Measurements from ENCODE around the gene PRUNE2. TPM values are rescaled to one million over a fixed set of nuclear protein-coding genes. Genes with fewer than 3 reads are reported as not detected.

The PRUNE2 gene
- total RNA-seq, 2 experiments from 2014 or later, result 0.38 to 0.72 TPM

GRCh38 chr9:76628155-76628554 is 277.8 kb downstream of the PRUNE2 start:
- intact Hi-C loops (cut with micrococcal nuclease), result no loop called here
- ATAC-seq (no peak), DNase-seq (no peak)
- peaks cover 6% of the 10 kb centered on the region for H3K27me3 Mint-ChIP-seq
- peaks cover 5% of the 10 kb centered on the region for H3K4me1 Mint-ChIP-seq (ENCODE audit: low read depth)
- TF ChIP-seq, protein P1, sequence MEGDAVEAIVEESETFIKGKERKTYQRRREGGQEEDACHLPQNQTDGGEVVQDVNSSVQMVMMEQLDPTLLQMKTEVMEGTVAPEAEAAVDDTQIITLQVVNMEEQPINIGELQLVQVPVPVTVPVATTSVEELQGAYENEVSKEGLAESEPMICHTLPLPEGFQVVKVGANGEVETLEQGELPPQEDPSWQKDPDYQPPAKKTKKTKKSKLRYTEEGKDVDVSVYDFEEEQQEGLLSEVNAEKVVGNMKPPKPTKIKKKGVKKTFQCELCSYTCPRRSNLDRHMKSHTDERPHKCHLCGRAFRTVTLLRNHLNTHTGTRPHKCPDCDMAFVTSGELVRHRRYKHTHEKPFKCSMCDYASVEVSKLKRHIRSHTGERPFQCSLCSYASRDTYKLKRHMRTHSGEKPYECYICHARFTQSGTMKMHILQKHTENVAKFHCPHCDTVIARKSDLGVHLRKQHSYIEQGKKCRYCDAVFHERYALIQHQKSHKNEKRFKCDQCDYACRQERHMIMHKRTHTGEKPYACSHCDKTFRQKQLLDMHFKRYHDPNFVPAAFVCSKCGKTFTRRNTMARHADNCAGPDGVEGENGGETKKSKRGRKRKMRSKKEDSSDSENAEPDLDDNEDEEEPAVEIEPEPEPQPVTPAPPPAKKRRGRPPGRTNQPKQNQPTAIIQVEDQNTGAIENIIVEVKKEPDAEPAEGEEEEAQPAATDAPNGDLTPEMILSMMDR (IDR thresholded peaks at IDR 0.05), result no peak
- no peaks in the 10 kb centered on the region for H3K9me3 Mint-ChIP-seq
- POLR2A ChIA-PET, result no interaction called here
- CTCF ChIA-PET, result no interaction called here
- no peak overlapping the region for H3K27ac Mint-ChIP-seq
- H3K36me3 Mint-ChIP-seq (ENCODE audit: low read depth), result no peaks in the 10 kb centered on the region
- no peak overlapping the region for H3K4me3 Mint-ChIP-seq

DNA sequence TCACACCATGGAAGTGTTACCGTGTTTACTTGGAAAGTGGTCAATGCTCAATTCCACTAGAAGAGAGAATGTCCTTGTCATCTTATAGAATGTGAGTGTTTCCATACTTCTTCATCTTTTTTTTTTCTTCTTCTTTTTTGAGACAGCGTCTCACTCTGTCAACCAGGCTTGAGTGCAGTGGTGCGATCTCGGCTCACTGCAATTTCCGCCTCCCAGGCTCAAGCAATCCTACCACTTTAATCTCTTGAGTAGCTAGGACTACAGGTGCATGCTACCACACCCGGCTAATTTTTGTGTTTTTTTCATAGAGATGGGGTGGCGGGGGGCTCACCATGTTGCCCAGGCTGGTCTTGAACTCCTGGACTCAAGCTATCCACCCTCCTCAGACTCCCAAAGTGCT is 278.9 kb downstream of the PRUNE2 start:
- ChIA-PET POLR2A (no interaction called here), CTCF (interaction anchor here (0.5 kb wide), 1 partner anchor 8 kb away, joined by 3 read pairs; no protein-coding TSS in a partner anchor)
- H3K27ac Mint-ChIP-seq, result no peak overlapping the region
- H3K9me3 Mint-ChIP-seq, result no peaks in the 10 kb centered on the region
- TF ChIP-seq, protein P1 (IDR thresholded peaks at IDR 0.05), result no peak
- DNase-seq (no peak), ATAC-seq (no peak)
- intact Hi-C loops (cut with micrococcal nuclease), result no loop called here
- H3K4me1 Mint-ChIP-seq (ENCODE audit: low read depth), result peaks cover 5% of the 10 kb centered on the region
- H3K27me3 Mint-ChIP-seq, result peaks cover 7% of the 10 kb centered on the region
- H3K4me3 Mint-ChIP-seq, result no peak overlapping the region
- H3K36me3 Mint-ChIP-seq (ENCODE audit: low read depth), result no peaks in the 10 kb centered on the region

- ATAC-seq (no peak), DNase-seq (no peak)
- H3K27me3 Mint-ChIP-seq, result peaks cover 10% of the 10 kb centered on the region
- no peak overlapping the region for H3K4me3 Mint-ChIP-seq
- H3K4me1 Mint-ChIP-seq (ENCODE audit: low read depth), result peaks cover 5% of the 10 kb centered on the region
- H3K36me3 Mint-ChIP-seq (ENCODE audit: low read depth), result no peaks in the 10 kb centered on the region
- H3K9me3 Mint-ChIP-seq, result no peaks in the 10 kb centered on the region
- intact Hi-C loops (cut with micrococcal nuclease), result no loop called here
- TF ChIP-seq, protein P1 (IDR thresholded peaks at IDR 0.05), result no peak
- ChIA-PET CTCF (no interaction called here), POLR2A (no interaction called here)
- H3K27ac Mint-ChIP-seq, result no peak overlapping the region
Observed at GRCh38 chr9:76626141-76626540, 279.8 kb downstream of the PRUNE2 start.

GRCh38 chr9:76624391-76625048 is 281.4 kb downstream of the PRUNE2 start:
- no peak overlapping the region for H3K4me3 Mint-ChIP-seq
- ChIA-PET POLR2A (no interaction called here), CTCF (no interaction called here)
- TF ChIP-seq, protein P1 (IDR thresholded peaks at IDR 0.05), result no peak
- H3K36me3 Mint-ChIP-seq (ENCODE audit: low read depth), result no peaks in the 10 kb centered on the region
- ATAC-seq (no peak), DNase-seq (no peak)
- peaks cover 11% of the 10 kb centered on the region for H3K27me3 Mint-ChIP-seq
- H3K27ac Mint-ChIP-seq, result no peak overlapping the region
- H3K4me1 Mint-ChIP-seq (ENCODE audit: low read depth), result peaks cover under 1% of the 10 kb centered on the region
- intact Hi-C loops (cut with micrococcal nuclease), result no loop called here
- no peaks in the 10 kb centered on the region for H3K9me3 Mint-ChIP-seq

GRCh38 chr9:76620996-76621395 is 284.9 kb downstream of the PRUNE2 start:
- Mint-ChIP-seq H3K27ac (no peak overlapping the region), H3K27me3 (peaks cover 12% of the 10 kb centered on the region), H3K36me3 (ENCODE audit: low read depth) (no peaks in the 10 kb centered on the region), H3K4me1 (ENCODE audit: low read depth) (no peaks in the 10 kb centered on the region), H3K9me3 (no peaks in the 10 kb centered on the region), H3K4me3 (no peak overlapping the region)
- ATAC-seq (no peak), DNase-seq (no peak)
- TF ChIP-seq, protein P1 (IDR thresholded peaks at IDR 0.05), result no peak
- intact Hi-C loops (cut with micrococcal nuclease), result no loop called here
- POLR2A ChIA-PET, result interaction anchor here (0.6 kb wide), 1 partner anchor 88 kb away, joined by 3 read pairs; no protein-coding TSS in a partner anchor
- CTCF ChIA-PET, result no interaction called here

Data from activated CD8-positive, alpha-beta T cell treated with anti-CD3 and anti-CD28 coated beads for 36 hours (primary cell).